ENCODE measurements around the gene AUP1. TPM values are rescaled to one million over a fixed set of nuclear protein-coding genes. Genes with fewer than 3 reads are reported as not detected.

The AUP1 gene
- total RNA-seq, 4 donors from 2014 or later, result 120 to 157 (median 146) TPM

DNA sequence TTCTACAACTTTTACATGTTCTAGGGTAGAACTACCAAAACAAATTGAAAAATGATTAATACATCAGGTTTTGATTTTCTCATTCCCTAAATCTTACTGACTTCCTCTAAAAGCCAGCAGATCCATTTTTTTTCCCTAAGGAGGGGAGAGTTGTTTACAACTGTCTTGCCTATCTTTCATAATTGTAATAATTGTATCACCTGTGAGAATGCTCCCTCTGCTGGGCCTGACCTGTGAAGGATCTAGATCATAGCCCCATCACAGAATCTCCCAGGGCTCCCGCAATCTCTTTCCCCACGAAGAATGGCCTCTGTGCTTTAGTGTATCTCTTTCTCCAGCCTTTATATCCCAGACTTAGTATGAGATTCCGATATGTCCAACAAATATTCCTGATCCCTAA, 15.1 kb upstream of the AUP1 start:
- TF ChIP-seq, protein P1, sequence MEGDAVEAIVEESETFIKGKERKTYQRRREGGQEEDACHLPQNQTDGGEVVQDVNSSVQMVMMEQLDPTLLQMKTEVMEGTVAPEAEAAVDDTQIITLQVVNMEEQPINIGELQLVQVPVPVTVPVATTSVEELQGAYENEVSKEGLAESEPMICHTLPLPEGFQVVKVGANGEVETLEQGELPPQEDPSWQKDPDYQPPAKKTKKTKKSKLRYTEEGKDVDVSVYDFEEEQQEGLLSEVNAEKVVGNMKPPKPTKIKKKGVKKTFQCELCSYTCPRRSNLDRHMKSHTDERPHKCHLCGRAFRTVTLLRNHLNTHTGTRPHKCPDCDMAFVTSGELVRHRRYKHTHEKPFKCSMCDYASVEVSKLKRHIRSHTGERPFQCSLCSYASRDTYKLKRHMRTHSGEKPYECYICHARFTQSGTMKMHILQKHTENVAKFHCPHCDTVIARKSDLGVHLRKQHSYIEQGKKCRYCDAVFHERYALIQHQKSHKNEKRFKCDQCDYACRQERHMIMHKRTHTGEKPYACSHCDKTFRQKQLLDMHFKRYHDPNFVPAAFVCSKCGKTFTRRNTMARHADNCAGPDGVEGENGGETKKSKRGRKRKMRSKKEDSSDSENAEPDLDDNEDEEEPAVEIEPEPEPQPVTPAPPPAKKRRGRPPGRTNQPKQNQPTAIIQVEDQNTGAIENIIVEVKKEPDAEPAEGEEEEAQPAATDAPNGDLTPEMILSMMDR (IDR thresholded peaks at IDR 0.05), result no peak
- DNase-seq (ENCODE audit: low spot score) (no peak), ATAC-seq (ENCODE audit: low FRiP score) (no peak)

- DNase-seq (ENCODE audit: low spot score) (no peak), ATAC-seq (ENCODE audit: low FRiP score) (no peak)
These were observed 13.5 kb upstream of the AUP1 start for GRCh38 chr2:74542978-74543377.

DNA sequence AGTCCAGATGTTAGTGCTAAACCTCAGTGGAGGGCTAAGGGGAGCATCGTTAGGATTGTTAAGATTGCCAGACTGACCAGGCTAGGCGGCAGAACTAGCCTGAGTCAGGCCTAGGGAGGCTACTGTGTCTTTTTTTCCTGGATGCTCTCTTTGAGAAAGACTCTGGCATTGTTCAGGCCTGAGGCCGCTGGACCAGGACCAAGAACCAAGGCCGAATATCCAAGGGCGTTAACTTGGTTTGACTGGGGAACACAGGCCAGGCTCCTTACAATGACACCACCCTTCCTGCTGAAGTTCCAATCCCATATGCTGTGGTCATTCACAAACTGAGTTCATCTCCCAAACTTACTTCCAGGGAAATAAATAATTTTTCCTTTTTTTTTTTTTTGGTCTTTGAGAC, 10.8 kb upstream of the AUP1 start:
- DNase-seq (ENCODE audit: low spot score), result no peak
- TF ChIP-seq, protein P1 (IDR thresholded peaks at IDR 0.05), result no peak

More at GRCh38 chr2:74542978-74543377, 13.5 kb upstream of the AUP1 start:
- TF ChIP-seq, protein P1 (IDR thresholded peaks at IDR 0.05), result no peak

DNA sequence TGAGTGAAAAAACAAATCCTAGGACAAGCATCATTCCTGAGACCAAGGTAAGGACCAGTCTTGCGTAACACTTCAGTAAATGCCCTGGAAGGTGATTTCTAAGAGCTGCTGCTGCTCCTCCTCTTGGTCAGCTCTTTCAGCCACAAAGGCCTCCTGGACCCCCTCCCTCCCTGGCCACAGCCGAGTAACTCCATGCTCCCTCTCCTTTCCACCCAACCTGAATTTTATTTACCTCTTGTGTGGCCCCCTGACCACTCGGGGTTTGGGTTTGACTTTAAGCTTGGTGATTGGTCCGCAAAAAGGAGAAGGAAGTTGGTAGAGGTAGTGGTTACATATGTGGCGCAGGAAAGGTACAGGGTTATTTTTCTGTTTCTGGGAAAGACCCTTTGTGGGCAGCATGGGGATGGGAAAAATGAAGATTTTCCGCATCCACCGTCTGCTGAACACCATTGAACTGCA, 9.4 kb upstream of the AUP1 start:
- ATAC-seq (ENCODE audit: low FRiP score) (no peak), DNase-seq (ENCODE audit: low spot score) (no peak)
- TF ChIP-seq, protein P1 (IDR thresholded peaks at IDR 0.05), result no peak

More for the DNA sequence above, 10.8 kb upstream of the AUP1 start:
- no peak for ATAC-seq (ENCODE audit: low FRiP score)

DNA sequence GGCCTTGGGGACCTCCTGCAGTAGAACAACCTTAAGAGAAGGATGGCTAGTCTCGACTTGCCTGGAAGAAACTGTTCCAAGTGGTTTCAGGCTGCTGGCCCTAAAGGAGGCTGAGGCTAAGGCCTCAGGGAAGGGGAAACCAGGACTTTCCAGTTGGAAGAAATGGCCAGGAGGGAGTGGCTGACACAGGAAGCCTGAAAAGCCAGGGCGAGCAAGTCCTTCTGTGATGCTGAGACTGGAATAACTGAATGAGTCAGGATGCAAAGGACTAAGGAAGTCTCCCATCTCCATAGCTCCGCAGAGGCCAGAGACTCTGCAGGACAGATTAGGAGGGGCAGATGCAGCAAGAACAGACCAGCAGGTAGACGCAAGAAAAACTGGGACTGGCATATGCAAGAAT, 7.6 kb upstream of the AUP1 start:
- DNase-seq (ENCODE audit: low spot score), result no peak
- TF ChIP-seq, protein P1 (IDR thresholded peaks at IDR 0.05), result no peak
- ATAC-seq (ENCODE audit: low FRiP score), result no peak

DNA sequence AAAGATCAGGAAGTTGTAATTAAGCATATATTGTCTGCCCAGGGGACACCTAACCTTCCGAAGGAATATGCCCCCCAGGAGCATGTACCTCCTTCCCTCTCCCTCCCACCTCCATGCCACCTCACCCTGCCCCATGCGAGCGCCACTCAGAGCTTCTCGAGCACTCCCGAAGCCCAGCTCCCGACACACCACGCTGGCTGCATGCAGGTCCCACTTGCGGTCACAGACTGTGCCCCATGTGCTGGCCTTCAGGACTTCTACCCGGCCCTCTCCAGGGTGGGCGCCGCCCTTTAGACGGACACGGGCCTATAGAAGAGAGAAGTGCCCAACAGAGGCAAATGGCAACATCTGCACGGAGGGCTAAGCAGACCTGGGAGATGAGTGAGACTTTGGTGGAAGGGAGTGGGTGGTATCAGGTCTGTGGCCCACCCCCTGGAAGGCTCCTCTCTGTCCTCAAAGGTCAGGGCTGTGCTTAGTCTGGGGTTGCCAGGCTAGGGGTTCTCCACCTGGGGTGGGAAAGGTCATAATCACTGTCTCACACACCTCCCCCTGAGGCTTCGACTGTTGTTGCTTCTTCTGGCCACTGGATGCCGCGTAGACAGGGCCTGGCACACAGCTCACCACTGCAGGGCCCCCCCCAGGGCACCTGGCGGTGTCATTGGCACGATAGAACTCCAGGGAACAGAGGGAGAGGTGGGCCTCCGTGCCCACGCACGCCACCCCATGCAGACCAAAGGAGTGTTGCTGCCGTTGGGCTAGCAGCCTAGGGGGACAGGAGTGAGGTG, 6.9 kb upstream of the AUP1 start:
- ATAC-seq (ENCODE audit: low FRiP score), result no peak
- no peak for DNase-seq (ENCODE audit: low spot score)
- TF ChIP-seq, protein P1 (IDR thresholded peaks at IDR 0.05), result no peak

- TF ChIP-seq, protein P1 (IDR thresholded peaks at IDR 0.05), result no peak
- DNase-seq (ENCODE audit: low spot score), result no peak
- ATAC-seq (ENCODE audit: low FRiP score), result no peak
These were observed 6.0 kb upstream of the AUP1 start for GRCh38 chr2:74535440-74535965.

Data from omental fat pad (tissue), 4 donors.